ENCODE data around the gene NEURL1. TPM values are rescaled to one million over a fixed set of nuclear protein-coding genes. Genes with fewer than 3 reads are reported as not detected.

NEURL1 gene
- total RNA-seq, 4 donors from 2014 or later, result 0.39 to 0.63 (median 0.46) TPM

- no peak overlapping the region for H3K4me3 ChIP-seq
- intact Hi-C loops (cut with DNase I), result no loop called here
- TF ChIP-seq EP300 (IDR thresholded peaks at IDR 0.05) (no peak), POLR2AphosphoS5 (IDR thresholded peaks at IDR 0.05) (peak in 1 of 2 donors; percentile 47)
- H3K36me3 ChIP-seq, result no peaks in the 10 kb centered on the region
- DNase-seq (ENCODE audit: extremely low spot score), result no peak
- peaks cover 0 to 39% (median 33%) of the 10 kb centered on the region in 4 donors for H3K4me1 ChIP-seq
- H3K27me3 ChIP-seq, result no peaks in the 10 kb centered on the region
- H3K27ac ChIP-seq (replicated peaks in 1 of 4), result peak overlapping the region; percentile 53 to 75 (median 67)
- WGBS, result 69% methylated on average over 13 of the region's 13 CpGs
- no peaks in the 10 kb centered on the region for H3K9me3 ChIP-seq
Observed at GRCh38 chr10:103512591-103513379, 19.3 kb downstream of the NEURL1 start.

GRCh38 chr10:103513380-103514060, 20.0 kb downstream of the NEURL1 start:
- no peaks in the 10 kb centered on the region for H3K36me3 ChIP-seq
- intact Hi-C loops (cut with DNase I), result no loop called here
- H3K4me1 ChIP-seq, result peaks cover 0 to 39% (median 33%) of the 10 kb centered on the region in 4 donors
- no peak overlapping the region for H3K4me3 ChIP-seq
- TF ChIP-seq CTCF (IDR thresholded peaks at IDR 0.05), result no peak
- TF ChIP-seq POLR2AphosphoS5 (IDR thresholded peaks at IDR 0.05), result no peak
- no peak for TF ChIP-seq EP300 (IDR thresholded peaks at IDR 0.05)
- TF ChIP-seq POLR2A (IDR thresholded peaks at IDR 0.05; ENCODE audit: low read depth), result no peak
- no peak for DNase-seq (ENCODE audit: extremely low spot score)
- 93% methylated on average over 2 of the region's 8 CpGs for WGBS
- no peaks in the 10 kb centered on the region for H3K27me3 ChIP-seq
- no peaks in the 10 kb centered on the region for H3K9me3 ChIP-seq
- H3K27ac ChIP-seq (replicated peaks in 1 of 4), result peak overlapping the region; percentile 53 to 75 (median 67)

- no peak for DNase-seq (ENCODE audit: extremely low spot score)
- TF ChIP-seq CTCF (IDR thresholded peaks at IDR 0.05) (no peak), POLR2AphosphoS5 (IDR thresholded peaks at IDR 0.05) (no peak), EP300 (IDR thresholded peaks at IDR 0.05) (no peak), POLR2A (IDR thresholded peaks at IDR 0.05; ENCODE audit: low read depth) (no peak)
- Histone ChIP-seq H3K27ac (replicated peaks in 1 of 4) (peak overlapping the region; percentile 53 to 75 (median 69)), H3K4me1 (peaks cover 0 to 39% (median 33%) of the 10 kb centered on the region in 4 donors), H3K36me3 (no peaks in the 10 kb centered on the region), H3K9me3 (no peaks in the 10 kb centered on the region), H3K27me3 (no peaks in the 10 kb centered on the region), H3K4me3 (no peak overlapping the region)
- intact Hi-C loops (cut with DNase I), result no loop called here
- WGBS, result 96% methylated on average over 5 of the region's 5 CpGs
Observed at GRCh38 chr10:103514244-103514643, 20.7 kb downstream of the NEURL1 start.

DNA sequence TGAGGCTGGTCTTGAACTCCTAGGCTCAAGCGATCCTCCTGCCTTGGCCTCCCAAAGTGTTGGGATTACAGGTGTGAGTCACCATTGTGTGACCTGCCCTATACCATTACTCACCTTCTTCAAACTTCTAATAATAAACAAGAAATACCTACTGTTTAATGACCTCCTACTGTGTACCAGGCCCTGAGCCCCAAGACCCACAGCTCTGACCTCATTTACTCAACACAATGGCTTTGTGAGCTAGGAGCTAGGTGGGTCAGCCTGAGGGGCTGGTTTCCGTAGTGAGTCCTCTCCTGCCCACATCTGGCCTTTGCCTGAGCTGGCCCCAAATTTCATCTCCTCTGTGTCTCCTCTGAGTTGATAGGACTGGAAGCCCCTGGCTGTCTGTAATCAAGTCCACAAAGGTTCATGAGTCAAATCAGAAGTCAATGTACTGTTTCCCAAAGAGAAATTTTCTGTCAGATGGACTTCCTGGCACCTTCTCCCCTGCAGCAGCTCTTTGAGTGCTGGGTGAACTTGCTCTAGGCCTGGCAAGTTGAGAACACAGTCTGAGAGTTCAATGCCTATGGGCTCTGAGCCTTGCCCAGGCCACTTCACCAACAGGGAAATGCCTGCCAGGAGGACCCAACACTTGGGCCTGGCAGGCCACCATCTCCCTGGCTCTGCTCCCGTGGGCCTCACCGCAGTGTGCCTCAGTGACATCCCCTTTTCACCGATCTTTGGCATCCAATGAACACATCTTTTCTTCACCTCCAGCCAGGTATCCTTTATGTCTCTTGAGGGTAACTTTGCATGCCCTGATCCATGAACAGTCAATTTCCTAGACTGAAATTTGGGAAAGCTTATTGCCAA, 24.0 kb downstream of the NEURL1 start:
- Histone ChIP-seq H3K4me3 (no peak overlapping the region), H3K4me1 (peaks cover 0 to 34% (median 30%) of the 10 kb centered on the region in 4 donors), H3K27me3 (no peaks in the 10 kb centered on the region), H3K9me3 (no peaks in the 10 kb centered on the region), H3K27ac (replicated peaks in 1 of 4) (no peak overlapping the region), H3K36me3 (no peaks in the 10 kb centered on the region)
- intact Hi-C loops (cut with DNase I), result no loop called here
- DNase-seq (ENCODE audit: extremely low spot score), result no peak
- TF ChIP-seq POLR2AphosphoS5 (IDR thresholded peaks at IDR 0.05) (no peak), CTCF (IDR thresholded peaks at IDR 0.05) (no peak), POLR2A (IDR thresholded peaks at IDR 0.05; ENCODE audit: low read depth) (no peak), EP300 (IDR thresholded peaks at IDR 0.05) (no peak)
- WGBS, result 91% methylated on average over 5 of the region's 5 CpGs

All from esophagus muscularis mucosa (tissue), 4 donors.